NCI-H345 (cell line): Measurements from ENCODE around the gene GRK5.
"Not testable (repeated sequence)": the region's sequence is repeated elsewhere in the genome, so short reads cannot be mapped to it uniquely, and the experiment has no call there.

Experiments used
- DNase-seq: peaks from one replicate; lab custom pipeline; 2025; lab: John Stamatoyannopoulos, UW

Gene GRK5

DNA sequence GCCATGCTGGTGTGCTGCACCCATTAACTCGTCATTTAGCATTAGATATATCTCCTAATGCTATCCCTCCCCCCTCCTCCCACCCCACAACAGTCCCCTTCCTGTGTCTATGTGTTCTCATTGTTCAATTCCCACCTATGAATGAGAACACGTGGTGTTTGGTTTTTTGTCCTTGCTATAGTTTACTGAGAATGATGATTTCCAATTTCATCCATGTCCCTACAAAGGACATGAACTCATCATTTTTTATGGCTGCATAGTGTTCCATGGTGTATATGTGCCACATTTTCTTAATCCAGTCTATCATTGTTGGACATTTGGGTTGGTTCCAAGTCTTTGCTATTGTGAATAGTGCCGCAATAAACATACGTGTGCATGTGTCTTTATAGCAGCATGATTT, 68.8 kb downstream of the GRK5 start:
- not testable (repeated sequence) for DNase-seq

DNA sequence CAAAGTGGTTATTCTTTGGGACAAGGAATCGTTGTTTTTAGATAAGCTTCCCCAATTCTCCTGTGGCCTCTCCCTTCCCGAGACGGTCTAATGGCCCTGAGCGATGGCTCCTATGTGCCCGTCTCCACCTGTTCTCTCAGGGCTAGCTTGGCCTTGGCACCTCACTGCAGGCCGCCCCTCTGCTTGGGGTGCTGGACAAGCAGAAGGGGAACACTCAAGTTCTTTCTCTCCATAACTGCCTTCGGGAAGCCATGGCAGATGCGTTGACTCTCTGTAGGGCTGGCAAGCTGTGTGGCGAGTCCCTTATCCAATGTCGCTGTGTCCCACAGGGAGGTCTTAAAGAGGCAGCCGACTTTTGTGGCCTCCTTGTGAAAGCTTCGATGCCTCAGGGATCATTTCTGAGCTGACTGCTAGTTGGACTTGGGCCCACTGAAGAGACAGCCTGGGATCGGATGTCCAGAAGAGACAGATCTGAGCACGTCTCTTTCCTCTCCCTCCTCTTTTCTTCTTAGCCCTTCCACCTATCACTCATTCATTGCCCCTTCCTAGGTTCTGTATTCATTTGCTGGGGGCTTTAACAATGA, 70.8 kb downstream of the GRK5 start:
- DNase-seq, result no peak

DNA sequence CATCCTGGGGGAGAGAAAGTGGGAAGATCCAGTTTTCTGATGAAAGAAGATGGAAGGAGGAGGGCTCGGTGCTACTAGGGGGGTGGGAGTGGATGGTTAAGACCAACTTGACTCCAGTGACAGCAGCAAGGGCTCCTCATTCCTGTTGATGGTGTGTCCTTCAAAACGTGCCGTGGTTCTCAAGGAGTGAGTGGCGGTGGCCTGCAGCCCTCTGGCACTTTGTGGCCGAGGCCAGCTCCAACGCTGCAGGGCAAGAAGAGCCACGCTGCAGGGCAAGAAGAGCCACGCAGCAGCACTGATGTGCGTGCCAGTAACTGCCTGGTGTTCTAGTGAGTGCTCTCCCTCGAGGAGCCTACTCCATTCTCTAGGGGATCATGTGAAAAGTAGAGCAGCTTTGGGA, 72.1 kb downstream of the GRK5 start:
- DNase-seq, result no peak

DNA sequence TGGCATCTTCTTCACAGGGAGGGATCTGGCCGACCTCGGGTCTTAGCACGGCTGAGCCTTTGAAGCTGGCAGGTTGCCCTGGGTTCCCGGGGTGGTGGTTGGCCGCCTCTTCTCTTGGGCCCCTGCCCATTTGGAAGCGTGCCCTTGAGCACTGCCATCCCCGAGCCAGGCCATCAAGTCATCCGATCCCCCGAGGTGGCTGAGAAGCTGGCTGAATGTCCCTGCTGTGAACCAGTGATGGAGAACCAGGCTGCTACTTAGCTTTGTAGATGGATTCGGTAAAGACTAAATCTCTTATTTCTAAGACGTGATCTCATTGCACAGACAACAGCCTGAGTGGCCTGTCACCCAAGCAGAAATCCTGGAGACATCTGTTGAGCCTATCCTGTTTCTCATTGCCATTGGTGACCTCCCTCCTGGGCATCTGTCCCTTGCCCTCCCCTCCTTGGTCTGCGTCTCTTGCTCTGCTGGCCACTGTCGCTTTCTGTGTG, 74.3 kb downstream of the GRK5 start:
- peak; percentile 56 for DNase-seq

DNA sequence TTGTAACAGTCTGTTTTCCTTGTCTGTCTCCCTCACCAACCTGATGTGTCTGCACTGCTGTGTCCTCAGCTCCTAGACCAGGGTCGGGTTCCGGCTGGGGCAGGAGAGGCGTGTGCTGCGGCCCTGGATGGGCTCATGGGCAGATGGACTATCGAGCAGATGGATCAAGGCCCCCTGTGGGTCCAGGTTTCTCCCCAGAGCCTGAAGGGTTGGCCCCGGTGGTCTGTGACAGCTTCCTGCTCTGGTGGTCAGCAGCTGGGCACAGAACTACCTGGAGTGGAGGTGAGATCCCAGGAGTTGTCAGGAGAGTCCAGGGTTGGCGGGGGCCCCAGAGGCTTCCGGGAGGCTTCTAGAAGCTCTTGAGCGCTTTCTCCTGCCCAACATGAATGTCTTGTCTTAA, 75.1 kb downstream of the GRK5 start:
- no peak for DNase-seq

DNA sequence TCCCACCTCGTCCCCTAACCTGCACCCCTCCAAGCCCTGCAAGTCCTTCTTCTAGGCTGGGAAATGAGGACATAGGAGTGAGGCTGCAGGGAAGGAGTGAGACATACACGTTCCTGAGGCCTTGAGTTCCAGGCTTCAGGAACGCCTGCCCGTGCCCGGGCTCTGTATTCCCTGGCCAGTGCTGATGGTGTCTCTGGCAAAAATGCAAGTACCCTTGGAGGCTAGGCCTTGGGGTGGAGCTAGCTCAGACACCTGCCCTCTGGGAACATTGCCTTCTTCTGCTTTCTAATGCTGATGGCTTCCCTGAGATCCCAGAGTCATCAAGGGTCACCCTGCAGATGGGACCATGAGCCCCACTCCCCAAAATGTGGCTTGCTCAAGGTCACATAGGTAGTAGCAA, 76.0 kb downstream of the GRK5 start:
- no peak for DNase-seq

DNA sequence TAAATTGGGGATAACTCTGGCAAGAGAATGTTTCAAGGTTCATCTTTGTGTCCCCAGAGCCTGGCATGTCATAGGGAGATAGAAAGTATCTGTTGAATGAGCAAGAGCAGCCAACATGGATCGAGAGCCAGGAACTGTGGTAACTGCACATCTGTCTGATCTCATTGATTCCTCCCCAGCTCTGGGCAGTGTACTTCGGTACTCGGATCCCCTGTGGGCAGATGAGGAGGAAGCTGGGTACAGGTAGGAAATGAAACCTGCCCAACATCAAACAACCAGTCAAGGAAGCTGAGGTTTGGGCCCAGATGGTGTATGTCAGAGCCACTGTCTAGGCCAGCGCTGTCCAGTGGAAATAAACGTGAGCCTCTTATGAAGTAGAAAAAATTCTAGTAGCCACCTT, 76.4 kb downstream of the GRK5 start:
- no peak for DNase-seq

DNA sequence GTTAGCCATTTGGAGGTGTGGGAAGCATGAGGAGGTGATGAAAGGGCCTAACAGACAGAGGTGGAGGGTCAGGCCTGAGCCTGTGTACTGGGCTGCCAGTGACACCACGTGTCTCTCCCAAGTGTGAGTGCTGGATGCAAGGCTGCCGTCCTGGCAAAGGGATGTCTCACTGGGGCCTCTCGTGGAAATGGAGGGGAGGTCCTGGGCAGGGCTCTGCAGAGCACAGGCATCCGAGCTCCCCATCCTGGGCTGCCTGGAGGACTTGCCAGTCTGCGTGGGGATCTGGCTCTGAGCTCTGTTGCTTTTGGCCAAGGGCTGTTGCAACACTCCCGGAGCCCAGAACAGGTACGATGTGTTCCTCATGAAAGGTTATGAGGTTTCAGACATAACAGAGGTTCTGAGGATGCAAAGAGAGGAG, 77.3 kb downstream of the GRK5 start:
- DNase-seq, result no peak

DNA sequence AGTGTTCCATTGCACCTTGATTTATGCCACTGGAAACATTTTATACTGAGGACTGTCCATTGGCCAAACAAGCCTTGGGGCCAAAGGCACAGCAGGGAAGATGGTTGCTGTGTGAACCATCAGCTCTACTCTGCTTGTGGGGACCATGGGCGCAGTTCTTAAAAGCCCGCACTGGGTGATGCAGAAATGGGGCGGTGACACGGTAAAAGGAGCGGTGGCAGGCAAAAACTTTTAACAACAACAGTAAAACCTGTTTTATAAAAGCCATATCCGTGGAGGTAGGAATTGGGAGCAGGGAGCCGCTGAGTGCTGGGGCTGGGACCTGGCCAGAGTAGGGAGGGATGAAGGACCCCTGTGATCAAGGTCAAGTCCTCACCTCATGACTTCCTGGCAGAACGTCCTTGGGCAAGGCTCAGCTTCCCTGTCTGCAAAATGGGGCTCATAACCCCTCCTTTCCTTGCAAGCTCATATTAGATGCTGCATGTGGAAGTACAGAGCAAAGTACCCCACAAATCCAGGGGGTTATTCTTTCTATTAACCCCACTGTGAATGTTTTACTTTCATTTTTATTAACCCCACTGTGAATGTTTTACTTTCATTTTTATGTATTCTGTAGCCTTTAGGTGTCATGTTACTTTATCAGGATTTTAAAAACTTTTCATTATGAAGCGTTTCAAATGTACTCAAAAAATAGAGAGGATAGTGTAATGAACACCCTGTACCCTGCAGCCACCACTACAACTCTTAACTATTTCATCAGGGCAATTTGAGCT, 78.3 kb downstream of the GRK5 start:
- no peak for DNase-seq

DNA sequence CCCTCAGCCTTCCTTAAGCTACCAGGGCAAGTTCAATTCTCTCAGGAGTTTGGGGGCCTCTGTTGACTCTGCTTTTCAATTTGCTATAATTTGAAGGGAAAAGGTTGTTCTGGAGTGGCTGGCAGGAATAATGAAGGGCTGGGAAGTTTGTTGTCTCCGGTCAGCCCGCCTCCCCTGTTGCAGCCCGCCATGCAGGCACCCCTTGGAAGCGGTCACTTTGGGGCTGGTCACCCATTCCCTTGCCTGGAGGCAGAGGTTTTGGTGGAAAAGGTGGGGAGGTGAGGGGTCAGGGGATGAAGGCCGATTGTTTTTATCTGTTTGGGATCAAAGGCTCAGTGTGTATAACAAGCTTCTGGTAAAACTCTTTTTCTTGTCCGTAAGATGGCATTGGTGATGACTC, 79.1 kb downstream of the GRK5 start:
- no peak for DNase-seq

DNA sequence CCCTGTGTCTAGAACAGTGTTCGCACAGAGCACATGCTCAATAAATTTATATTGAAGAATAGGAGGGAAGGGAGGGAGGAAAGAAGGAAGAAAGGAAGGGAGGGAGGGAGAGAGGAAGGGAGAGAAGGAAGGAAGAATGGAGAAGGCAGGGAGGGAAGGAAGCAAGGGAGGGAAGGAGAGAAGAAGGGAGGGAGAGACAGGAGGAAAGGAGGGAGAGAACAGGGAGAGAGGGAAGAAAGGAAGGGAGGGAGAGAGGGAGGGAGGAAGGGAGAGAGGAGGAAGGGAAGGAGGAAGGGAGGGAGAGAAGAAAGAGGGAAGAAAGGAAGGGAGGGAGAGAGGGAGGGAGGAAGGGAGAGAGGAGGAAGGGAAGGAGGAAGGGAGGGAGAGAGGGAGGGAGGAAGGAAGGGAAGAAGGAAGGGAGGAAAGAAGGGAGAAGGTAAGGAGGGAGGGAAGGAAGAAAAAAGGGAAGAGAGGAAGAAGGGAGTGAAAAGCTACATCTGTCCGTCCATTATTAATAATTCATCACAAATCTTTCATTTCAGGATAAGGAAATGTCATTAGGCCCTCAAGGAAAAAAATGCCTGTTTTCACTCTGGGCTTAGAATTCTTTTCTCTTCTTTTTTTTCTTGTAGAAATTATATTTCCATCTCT, 79.7 kb downstream of the GRK5 start:
- DNase-seq, result no peak

DNA sequence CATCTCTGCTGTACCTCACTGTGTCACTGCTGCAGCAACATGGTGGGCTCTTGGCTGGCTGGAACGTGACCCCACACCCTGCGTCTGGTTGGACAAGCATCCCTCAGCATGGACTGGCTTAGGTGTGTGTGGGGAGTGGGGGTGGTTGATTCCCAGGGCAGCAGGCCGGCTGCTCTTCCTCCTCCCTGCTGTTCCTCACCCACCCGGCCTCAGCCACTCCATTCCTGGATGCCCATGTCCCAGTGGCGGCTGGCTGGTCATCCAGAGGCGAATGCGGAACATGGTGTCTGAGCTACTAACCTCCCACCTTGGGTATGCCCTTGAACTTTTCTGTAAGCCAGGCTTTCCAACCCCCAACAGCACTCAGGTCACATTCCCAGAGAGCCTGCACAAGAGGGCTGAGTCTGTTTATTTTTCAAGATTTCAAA, 81.2 kb downstream of the GRK5 start:
- no peak for DNase-seq

DNA sequence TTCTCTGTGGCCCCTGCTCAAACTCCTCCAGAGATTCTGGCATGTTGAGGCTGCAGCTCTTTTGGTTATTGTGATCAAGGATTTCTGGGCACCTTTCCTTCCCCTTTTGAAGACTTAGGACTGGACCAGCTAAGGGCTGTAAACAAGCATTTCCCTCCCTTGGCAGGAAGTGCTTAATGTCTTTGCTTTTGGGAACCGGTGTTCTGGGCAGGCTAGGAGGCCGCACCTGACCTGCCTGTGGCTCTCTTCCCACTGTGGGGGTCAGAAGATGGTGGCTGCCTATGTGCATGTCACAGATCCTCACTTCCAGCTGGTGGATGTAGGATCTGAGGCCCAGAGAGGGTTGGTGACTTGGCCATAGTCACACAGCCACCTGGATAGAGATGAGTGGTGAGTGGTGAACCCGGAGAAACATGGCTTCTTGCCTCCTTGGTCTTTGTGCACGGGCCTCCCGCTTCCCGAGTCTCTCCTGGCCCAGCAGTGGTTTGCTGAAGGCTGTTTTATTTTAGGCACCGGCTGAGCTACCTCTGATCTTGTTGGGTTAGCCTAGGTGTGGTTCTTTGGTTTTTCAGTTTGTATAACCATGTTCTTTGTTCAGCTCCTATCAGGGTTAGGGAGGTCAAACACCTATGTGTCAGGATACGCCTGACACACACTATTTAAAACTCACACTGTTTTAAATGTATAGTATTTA, 82.0 kb downstream of the GRK5 start:
- DNase-seq, result no peak

DNA sequence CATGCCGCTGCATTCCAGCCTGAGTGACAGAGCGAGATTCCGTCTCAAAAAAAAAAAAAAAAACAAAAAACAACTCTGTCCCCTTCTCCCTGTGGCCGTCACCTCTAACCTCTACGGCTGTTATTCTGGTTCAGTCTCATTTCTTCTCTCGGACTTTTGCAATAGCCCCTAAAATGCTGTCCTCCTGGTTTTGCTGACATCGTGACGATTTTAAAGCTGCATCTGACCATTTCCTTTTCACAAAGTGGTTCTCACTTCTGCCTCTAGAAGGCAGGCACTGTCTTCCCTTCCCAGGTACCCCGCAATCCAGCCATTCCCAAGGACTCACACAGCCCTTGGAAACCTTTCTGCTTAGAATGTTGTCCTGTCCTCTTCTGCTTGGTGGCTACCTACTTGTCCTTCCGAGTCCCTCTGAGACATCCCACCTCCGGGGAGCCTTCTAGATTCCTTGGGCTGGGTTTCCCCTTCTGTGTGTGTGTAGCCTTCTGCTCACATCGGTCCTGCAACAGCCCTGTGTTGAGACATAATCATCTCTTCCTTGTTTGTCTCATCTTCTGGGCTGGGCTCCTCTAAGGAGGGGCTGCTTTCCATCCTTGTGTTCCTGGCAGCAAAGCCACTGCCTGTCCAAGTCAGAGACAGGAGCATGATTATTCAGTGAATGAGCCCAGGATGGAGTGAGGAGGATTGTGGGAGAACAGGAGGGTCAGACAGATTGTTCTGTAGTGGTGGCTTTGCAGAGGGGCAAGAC, 83.1 kb downstream of the GRK5 start:
- no peak for DNase-seq

DNA sequence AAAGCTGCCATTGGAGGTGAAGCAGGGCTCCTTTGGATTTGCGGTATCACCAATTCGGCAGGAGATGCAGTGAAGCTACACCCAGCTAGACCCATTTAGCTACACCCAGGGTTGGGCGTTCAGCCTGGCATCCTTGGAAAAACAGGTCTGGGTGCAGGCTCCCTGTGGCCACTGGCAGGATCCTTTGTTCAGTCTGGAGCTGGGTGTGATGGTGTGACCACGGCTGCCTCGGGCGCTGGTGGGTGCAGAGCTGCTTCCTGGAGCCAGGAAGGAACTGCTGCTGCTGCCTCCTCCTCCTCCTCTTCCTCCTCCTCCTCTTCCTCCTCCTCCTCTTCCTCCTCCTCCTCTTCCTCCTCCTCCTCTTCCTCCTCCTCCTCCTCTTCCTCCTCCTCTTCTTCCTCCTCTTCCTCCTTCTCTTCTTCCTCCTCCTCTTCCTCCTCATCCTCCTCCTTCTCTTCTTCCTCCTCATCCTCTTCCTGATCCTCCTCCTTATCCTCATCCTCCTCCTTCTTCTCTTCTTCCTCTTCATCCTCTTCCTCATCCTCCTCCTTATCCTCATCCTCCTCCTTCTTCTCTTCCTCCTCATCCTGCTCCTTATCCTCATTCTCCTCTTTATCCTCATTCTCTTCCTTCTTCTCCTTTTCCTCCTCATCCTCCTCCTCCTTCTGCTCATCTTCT, 84.0 kb downstream of the GRK5 start:
- no peak for DNase-seq

DNA sequence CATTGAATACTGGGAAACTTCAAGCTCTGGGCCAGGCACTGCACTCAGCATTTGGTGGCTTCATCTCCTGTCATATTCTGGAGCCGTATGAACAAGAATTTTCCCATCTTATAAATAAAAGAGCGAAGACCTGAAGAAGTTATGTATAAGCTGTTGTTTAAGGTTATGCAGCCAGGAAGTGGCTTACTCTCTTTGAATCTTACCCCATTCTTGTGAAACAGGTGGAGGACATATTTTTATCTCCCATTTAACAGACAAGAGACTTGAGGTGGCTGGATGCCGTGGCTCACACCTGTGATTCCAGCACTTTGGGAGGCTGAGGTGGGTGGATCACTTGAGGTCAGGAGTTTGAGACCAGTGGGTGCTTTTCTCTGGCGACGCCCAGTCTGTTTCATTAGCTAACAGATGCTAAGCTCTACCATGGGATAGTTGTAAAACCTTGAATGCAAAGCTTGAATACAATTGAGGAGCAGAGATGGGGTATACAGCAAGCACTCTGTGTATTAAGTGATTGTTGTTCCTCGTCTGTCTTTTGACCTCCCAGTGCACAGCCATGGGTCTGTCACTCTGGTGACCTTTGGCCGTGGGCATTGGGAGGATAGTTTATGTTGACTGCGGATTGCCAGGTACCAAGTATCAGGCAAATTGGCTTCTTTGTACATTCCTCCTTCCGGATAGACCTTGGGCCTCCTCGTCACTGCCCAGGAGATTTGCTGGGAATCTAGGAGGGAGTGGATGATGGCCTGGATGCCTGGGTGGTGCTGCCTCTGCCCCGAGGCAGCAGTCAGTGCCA, 85.8 kb downstream of the GRK5 start:
- no peak for DNase-seq

DNA sequence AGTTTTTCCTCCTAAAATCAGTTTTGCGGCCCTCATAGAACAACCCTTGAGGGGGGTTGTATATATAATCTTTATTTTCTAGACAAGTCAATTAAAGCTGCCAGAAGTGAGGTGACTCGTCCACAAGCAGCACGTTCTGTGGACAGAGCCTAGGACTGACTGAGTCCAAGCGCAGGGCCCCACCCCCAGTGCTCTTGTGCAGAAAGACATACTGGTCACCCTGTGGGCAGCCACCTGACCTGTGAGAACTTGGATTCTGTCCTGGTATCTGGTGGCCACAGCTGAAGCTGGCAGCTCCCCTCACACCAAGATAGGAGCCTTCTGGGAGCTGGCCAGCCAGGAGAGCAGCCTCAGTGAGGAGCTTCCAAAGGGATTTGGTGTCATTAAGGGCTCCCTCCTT, 89.3 kb downstream of the GRK5 start:
- DNase-seq, result no peak

DNA sequence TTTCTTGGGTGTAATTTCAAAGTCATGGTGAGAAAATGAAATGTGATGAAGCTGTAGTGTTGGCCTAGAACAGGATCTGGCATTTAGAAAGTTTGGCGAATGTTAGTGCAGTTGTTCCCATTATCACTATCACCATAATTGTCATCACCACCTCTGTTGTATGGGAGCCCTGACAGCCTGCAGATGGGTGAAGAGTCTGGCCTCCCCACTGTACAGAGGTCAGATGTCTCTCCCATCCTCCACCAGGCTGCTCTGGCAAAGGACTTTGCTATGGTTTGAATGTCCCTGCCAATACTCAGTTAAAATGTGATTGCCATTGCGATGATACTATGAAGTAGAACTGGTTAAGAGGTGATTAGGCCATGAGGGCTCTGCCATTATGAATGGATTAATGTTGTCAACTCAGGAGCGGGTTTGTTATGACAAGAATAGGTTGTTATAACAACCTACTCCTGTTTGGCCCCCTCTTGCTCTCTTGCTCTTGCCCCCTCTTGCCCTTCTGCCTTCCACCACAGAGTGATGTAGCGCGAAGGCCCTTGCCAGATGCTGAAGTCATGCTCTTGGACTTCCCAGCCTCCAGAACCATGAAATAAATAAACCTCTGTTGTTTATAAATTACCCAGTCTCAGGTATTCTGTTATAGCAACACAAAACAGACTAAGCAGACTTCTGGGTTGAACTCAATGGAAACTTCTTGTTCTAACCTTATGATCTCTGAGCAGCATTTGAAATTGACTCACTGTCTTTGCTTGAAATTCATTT, 90.0 kb downstream of the GRK5 start:
- DNase-seq, result no peak

DNA sequence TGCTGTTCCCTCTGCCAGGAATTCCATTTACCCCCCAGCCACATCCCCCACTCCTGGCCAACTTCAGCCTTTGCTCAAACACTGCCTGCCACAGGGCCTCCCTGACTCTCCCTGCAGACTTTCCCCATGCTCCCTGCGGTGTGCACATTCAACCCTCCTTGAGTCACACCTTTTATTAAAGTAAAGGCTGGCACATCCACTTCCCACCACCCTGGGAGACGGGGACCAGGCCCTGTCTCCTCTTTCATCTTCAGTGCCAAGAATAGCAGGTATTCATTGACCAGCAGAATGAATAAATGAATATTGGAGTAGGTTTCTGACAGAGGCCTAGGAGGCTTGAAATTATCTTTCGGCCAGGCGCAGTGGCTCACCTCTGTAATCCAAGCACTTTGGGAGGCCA, 91.4 kb downstream of the GRK5 start:
- DNase-seq, result no peak

DNA sequence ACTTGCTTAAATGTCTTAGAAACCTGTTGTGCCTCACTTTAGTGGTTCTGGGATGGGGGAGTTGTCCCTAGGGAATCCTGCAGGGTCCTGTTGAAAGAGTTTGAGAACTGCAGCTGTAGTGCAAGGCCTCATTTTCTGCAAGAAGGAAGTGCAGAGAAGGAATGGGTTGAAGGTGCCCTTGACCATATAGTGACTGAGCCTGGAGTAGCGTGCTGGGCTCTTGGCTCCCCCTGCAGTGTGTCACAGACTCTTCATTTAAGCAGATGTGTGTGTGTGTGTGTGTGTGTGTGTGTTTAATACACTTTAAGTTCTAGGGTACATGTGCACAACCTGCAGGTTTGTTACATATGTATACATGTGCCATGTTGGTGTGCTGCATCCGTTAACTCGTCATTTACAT, 92.2 kb downstream of the GRK5 start:
- no peak for DNase-seq
